GM10847 (cell line): ENCODE data around the gene ABCA3.

Experiments used
- POLR2A ChIP-seq: IDR thresholded peaks from 2 replicates; pipeline ENCODE4 v1.6.1; 2011; ENCODE audit not compliant: insufficient read length; ENCODE audit errors: extremely low read depth

Gene ABCA3

DNA sequence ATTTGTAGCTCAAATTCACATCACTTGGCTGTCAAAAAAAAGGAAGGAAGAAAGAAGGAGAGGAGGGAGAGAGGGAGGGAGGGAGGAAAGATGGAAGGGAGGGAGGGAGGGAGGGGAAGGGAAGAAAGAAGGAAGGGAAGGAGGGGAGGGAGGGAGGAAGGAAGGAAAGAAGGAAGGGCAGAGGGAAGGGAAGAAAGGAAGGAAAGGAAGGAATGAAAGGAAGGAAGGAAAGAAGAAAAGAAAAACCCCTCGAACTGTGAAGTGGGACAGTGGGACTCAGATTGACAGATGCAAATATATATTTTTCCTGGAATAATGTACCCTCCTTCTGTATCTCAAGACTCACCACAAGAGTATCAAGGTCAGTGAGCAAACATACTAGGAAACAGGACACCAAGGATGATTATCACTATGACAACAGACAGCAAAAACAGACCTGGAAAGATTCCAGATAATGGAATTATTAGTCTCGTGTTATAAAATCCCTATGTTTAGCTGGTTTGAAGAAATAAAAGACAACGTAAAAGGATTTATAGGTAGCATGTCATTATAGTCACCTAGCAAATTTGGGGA lies 24.2 kb upstream of the ABCA3 start:
- no peak for TF ChIP-seq POLR2A

GRCh38 chr16:2362218-2362617 lies 21.7 kb upstream of the ABCA3 start:
- TF ChIP-seq POLR2A = no peak

DNA sequence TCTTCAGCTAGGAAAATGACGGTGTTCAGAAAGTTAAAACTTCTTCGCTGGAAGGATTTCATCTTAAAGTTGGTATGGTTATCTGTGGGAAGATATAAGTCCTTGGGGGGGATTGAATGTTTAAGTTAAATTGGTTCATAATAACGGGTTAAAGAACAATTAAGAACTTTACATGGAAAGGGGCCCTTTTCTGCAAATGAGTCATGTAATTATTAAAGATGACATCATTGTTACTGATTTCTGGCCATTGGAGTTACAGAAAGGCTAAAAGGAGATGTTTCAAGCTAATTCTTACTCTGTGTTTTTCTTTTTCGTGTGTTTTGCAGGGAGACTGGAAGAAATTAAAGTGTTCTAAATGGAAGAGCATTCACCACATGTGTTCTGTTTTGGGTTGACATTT lies 20.6 kb upstream of the ABCA3 start:
- TF ChIP-seq POLR2A = no peak

DNA sequence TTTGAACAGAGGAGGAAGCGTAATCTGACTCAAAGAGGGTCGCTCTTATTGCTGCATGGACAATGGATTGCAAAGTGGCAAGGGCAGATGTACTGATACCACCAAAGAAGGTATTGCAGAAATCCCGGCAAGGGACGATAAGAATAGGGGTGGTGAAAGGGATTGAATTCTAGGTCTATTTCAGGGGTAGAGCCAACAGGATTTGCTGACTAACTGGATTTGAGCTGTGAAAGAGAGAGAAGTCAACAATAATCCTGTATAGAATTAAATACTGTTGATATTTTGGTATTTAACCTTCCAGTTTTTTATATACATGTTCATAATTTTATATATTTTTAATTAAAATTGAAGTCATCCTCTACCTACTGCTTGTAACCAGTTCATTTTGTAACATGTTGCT lies 19.4 kb upstream of the ABCA3 start:
- TF ChIP-seq POLR2A = no peak

DNA sequence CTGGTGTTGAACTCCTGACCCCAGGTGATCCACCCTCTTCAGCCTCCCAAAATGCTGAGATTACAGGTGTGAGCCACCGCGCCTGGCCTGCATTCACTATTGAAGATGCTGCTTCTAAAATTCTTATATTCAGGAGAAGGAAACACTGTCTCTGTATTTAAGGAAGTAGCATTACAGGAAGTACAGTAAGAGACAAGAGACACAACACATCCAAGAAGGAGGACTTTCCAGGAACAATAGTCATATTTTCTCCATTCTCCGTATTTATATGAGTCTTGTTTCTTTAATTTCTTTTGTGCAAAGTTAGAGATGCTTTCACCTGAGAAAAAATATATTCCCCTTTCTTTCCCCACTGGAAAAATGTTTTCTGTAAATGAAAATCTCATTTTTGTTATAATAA lies 18.3 kb upstream of the ABCA3 start:
- TF ChIP-seq POLR2A = no peak

DNA sequence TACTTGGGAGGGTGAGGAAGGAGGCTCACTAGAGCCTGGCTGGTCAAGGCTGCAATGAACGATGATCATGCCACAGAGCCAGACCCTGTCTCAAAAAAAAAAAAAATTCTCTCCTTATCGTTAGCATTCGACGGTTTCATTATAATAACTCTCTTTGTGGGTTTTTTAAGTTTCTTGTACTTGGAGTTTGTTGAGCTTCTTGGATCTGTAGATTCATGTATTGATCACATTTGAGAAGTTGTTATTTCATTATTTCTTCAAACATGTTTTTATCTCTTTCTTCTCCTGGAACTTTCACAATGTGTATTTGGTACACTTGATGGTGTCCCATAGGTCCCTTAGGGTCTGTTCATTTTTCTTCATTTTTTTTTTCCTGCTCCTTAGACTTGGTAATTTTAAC lies 16.8 kb upstream of the ABCA3 start:
- TF ChIP-seq POLR2A = no peak

GRCh38 chr16:2350500-2350899 lies 10.0 kb upstream of the ABCA3 start:
- TF ChIP-seq POLR2A = no peak

DNA sequence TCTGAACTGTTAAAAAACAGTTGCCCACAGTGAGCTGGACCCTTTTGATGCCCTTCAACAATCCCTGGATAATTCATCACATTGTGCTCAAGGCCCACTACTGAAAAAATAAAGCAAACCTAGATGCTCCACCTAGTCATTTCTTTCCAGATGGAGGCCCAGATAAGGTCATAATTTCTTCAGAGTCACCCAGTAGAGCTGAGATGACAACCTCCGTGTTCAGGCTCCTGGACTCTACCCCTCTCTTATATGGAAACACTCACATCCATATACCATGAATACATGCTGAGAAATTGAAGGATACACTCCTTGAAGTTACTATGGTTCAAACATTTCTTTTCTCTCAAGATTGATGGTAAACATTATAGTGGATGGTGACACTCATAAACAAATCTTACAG lies 2.7 kb upstream of the ABCA3 start:
- no peak for TF ChIP-seq POLR2A

DNA sequence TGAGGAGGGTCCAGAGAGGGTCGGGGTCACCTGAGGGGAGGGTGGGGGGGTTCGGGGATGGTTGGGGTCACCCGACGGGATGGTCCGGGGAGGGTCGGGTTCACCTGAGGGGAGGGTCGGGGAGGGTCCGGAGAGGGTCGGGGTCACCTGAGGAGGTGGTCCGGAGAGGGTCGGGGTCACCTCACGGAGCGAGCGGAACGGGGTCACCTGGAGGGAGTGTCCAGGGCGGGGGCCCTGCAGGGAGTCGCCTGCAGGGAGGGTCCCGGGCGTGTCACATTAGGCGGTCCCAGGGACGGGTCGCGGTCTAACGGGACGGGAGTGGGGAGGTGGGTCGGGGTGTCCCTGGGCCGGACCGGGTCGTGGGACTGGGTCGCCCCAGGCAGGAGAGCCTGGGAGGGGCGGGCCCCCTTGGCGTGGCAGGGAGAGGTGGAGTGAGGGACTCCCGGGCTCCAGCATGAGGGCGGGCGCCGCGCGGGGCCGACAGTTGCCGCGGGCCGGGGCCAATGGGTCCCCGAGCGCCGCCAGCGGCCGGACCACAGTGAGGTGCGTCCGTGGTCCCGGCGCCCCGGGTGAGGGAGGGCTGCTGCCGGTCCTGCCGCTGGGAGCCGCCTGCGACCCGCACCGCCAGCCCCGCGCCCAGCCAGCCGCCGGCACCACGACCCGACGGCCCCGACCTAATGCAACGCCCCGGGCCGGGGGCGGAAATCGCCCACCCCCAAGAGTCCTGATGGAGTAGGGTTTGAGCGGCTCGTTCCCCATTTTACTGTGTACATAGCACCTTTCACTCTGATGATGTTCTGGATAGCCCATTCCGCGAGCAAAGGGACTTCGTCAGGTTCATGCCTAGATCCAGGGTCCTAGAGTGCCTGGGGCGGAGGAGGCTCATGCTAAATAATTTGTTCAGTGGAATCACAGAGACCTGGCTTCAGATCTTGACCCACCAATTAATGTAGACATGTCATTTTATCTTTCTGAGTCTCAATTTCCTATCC lies 1.2 kb upstream of the ABCA3 start:
- TF ChIP-seq POLR2A = no peak

DNA sequence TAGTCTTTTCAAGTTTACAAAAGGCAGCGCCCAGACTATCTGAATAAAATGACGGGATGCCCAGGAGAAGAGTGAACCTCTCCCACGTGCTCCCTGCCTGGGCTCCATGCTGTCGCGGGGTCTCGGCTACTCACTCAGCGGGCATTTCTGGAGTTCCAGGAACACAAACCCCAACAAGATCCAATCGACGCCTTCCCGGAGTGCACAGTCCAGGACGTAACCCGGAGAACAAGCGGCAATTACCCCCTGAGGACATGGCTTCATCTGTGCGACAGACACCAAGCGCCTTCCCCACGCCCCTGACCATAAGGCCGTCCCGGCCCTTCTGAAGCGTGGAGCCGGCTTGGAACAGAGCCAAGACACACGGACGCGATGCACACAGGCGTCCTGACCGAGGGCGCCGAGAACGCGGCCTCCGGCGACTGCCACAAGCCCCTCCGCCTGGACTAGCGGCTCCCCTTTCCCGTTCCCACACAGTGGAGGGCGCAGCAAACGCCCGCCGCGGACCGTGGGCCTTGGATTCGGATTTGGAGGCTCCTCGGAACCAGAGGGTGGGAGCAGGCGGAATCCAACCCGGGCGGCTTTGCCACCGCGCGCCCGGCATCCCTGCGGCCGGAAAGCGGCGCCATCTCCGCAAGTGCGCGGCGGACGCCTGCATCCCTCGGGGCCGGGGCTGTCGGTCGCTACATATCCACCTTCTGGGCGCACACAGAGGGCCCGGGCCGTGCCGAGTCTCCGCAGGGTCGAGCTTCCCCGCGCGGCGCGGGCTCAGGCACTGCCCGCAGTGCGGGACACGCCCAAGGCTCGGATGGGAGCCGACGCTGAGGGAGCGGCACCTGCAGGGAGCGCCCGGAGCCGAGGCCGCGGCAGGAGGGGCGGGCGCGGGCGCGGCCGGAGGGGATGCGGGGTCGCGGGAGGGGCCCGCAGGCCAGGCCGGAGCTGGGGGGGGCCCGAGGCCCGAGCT lies 725 bp downstream of the ABCA3 start:
- TF ChIP-seq POLR2A = no peak

GRCh38 chr16:2337431-2338296 lies 2.9 kb downstream of the ABCA3 start:
- TF ChIP-seq POLR2A = no peak

DNA sequence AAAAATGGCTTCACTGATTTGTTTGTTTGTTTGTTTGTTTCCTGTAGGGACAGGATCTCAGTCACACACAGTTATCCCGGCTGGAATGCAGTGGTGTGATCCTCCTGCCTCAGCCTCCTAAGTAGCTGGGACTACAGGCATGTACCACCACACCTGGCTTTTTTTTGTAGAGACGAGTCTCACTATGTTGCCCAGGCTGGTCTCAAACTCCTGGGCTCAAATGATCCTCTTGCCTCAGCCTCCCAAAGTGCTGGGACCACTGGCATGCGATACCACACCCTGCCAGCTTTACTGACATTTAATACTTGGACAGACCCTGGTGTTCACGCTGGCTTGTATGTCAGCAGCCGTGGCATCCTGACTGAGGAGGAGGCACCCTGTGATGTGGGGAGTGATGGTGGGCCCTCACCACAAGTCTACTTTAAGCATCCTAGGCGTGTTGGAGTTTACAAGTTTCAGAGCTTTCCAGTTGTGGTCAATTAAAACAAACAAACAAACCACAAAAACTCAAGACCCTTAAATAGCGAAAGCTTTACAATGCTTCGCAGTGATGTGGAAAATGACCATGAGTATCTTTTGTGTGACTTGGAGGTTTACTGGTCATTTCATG lies 5.1 kb downstream of the ABCA3 start:
- TF ChIP-seq POLR2A = no peak

DNA sequence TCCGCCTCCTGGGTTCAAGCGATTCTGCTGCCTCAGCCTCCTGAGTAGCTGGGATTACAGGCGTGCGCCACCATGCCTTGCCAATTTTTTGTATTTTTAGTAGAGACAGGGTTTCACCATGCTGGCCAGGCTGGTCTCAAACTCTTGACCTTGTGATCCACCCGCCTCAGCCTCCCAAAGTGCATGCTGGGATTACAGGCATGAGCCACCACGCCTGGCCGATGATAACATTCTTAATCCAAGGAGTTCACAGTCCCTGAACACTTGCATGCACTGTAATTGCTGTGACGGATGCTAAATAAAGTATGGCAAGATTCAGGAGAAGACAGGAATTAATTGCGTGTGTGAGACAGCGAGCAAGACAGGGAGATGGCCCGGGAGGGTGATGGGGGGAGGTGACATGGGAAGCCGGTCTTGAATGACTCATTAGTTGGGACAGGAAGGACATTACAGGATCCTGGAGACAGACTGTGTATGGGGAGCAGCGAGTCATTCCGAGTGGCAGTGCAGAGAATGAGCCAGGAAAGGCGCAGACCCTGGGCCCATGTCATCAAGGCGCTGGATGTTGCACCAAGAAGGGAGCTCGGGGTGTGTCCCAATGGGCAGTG lies 6.7 kb downstream of the ABCA3 start:
- no peak for TF ChIP-seq POLR2A

DNA sequence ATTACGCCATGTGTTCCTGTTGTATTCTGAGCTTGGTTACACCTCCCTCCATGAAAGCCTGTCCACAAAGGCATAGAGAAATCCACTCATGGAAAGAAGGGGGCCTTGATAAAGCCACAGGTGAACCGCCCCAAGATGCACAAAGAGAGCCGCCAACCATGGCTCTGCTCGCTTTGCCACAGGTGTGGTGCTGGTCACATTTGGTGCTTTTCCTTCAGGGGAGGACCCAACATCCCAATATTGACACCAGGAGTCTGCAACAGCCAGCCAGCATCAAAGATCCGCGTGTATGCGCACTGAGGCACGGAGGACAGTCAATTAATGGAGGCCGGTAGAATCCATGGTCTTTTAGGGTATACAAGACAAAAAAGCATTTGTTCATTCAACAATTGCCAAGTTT lies 7.3 kb downstream of the ABCA3 start:
- TF ChIP-seq POLR2A = no peak
